ENCODE data around the gene RPS6KA1. TPM values are rescaled to one million over a fixed set of nuclear protein-coding genes. Genes with fewer than 3 reads are reported as not detected.

The RPS6KA1 gene
- total RNA-seq, 1 experiment from 2014 or later = 20.6 TPM

- in situ Hi-C loops (cut with HindIII; ENCODE audit: low pct_unique_long_range_greater_than_20kb, low sequenced_read_pairs) = no loop called here
- DNase-seq (ENCODE audit: low read depth, low spot score) = no peak
Observed at GRCh38 chr1:26614655-26615411, 85.3 kb downstream of the RPS6KA1 start.

GRCh38 chr1:26616881-26617280, 87.3 kb downstream of the RPS6KA1 start:
- in situ Hi-C loops (cut with HindIII; ENCODE audit: low pct_unique_long_range_greater_than_20kb, low sequenced_read_pairs) = no loop called here
- DNase-seq (ENCODE audit: low read depth, low spot score) = no peak

GRCh38 chr1:26618561-26618960, 89.0 kb downstream of the RPS6KA1 start:
- DNase-seq (ENCODE audit: low read depth, low spot score) = no peak
- in situ Hi-C loops (cut with HindIII; ENCODE audit: low pct_unique_long_range_greater_than_20kb, low sequenced_read_pairs) = no loop called here

Small RNA genes lying within 50 kb of the gene (small RNA-seq; reads per million reads assigned to genes)
- gene MIR1976 (0 reads per million in 2 experiments), gene RF00019 (0 reads per million in 2 experiments), gene RNU7-29P (0 reads per million in 2 experiments)

Other genes with a start within 250 kb of the RPS6KA1 start
- gene SH3BGRL3, start 249.7 kb upstream of the RPS6KA1 start, total RNA-seq (2014; rRNA removed; shearing (Covaris generic)) = 30.7 and 32.8 TPM in 2 replicates
- gene UBXN11, start 223.1 kb upstream of the RPS6KA1 start, total RNA-seq (2014; rRNA removed; shearing (Covaris generic)) = 4.6 and 5.0 TPM in 2 replicates
- gene CD52, start 211.8 kb upstream of the RPS6KA1 start, total RNA-seq (2014; rRNA removed; shearing (Covaris generic)) = not detected in 2 replicates
- not detected in 2 replicates for gene CRYBG2, start 175.6 kb upstream of the RPS6KA1 start, total RNA-seq (2014; rRNA removed; shearing (Covaris generic))
- not detected in 2 replicates for gene ZNF683, start 157.0 kb upstream of the RPS6KA1 start, total RNA-seq (2014; rRNA removed; shearing (Covaris generic))
- gene LIN28A, start 118.9 kb upstream of the RPS6KA1 start, total RNA-seq (2014; rRNA removed; shearing (Covaris generic)) = not detected in 2 replicates
- gene DHDDS, start 97.4 kb upstream of the RPS6KA1 start, total RNA-seq (2014; rRNA removed; shearing (Covaris generic)) = 32.7 and 35.4 TPM in 2 replicates
- 279 and 288 TPM in 2 replicates for gene HMGN2, start 57.3 kb upstream of the RPS6KA1 start, total RNA-seq (2014; rRNA removed; shearing (Covaris generic))
- 11.1 and 11.2 TPM in 2 replicates for gene ARID1A, start 166.3 kb downstream of the RPS6KA1 start, total RNA-seq (2014; rRNA removed; shearing (Covaris generic))